Kidney epithelial cell (primary cell): ENCODE results near the gene CSNK1A1. TPM values are rescaled to one million over a fixed set of nuclear protein-coding genes. Genes with fewer than 3 reads are reported as not detected.
"Not testable (repeated sequence)": the region's sequence is repeated elsewhere in the genome, so short reads cannot be mapped to it uniquely, and the experiment has no call there.

Experiments used
- DNase-seq: peaks from one replicate; pipeline ENCODE4 v3.0.0-alpha.2; 2010; ENCODE audit warnings: low read depth
- H3K27me3 ChIP-seq: 2 replicates; pipeline ENCODE4 v1.6.0; 2011; ENCODE audit warnings: low read length; ENCODE audit not compliant: control insufficient read depth, insufficient read depth
- H3K36me3 ChIP-seq: 2 replicates; pipeline ENCODE4 v1.5.1; 2011; ENCODE audit warnings: low read length; ENCODE audit not compliant: control insufficient read depth, insufficient read depth
- H3K4me3 ChIP-seq: 2 replicates; pipeline ENCODE4 v1.5.1; 2011; ENCODE audit warnings: low read depth, mild to moderate bottlenecking, control low read depth, low read length
- CTCF ChIP-seq: IDR thresholded peaks from 2 replicates; pipeline ENCODE4 v1.5.1; 2011; ENCODE audit warnings: mild to moderate bottlenecking, moderate library complexity, low read length, control low read depth, inconsistent platforms; ENCODE audit not compliant: insufficient read depth, poor library complexity, severe bottlenecking
- total RNA-seq: library from RNA; depleted of rRNA; stranded (reverse); fragments of >200 nt; gene quantifications from 2 replicates; pipeline ENCODE4 v1.2.3, GENCODE V29; 2015

Gene CSNK1A1
- total RNA-seq, 1 donor from 2014 or later, result 270 TPM

- TF ChIP-seq CTCF, result no peak
- H3K27me3 ChIP-seq, result no peaks in the 10 kb centered on the region
- no peaks in the 10 kb centered on the region for H3K36me3 ChIP-seq
- no peak overlapping the region for H3K4me3 ChIP-seq
- no peak for DNase-seq
These were observed 99.1 kb downstream of the CSNK1A1 start for GRCh38 chr5:149452007-149452664.

- no peaks in the 10 kb centered on the region for H3K36me3 ChIP-seq
- DNase-seq, result no peak
- no peak overlapping the region for H3K4me3 ChIP-seq
- H3K27me3 ChIP-seq, result no peaks in the 10 kb centered on the region
- TF ChIP-seq CTCF, result no peak
These were observed 101.0 kb downstream of the CSNK1A1 start for GRCh38 chr5:149450199-149450598.

- Histone ChIP-seq H3K27me3 (no peaks in the 10 kb centered on the region), H3K4me3 (no peak overlapping the region), H3K36me3 (no peaks in the 10 kb centered on the region)
- DNase-seq, result no peak
- peak; percentile 53 for TF ChIP-seq CTCF
These were observed 102.2 kb downstream of the CSNK1A1 start for GRCh38 chr5:149448831-149449714.

GRCh38 chr5:149448431-149448830 is 102.8 kb downstream of the CSNK1A1 start:
- Histone ChIP-seq H3K4me3 (no peak overlapping the region), H3K27me3 (no peaks in the 10 kb centered on the region), H3K36me3 (no peaks in the 10 kb centered on the region)
- no peak for DNase-seq
- TF ChIP-seq CTCF, result no peak

- Histone ChIP-seq H3K4me3 (no peak overlapping the region), H3K27me3 (no peaks in the 10 kb centered on the region), H3K36me3 (no peaks in the 10 kb centered on the region)
- no peak for DNase-seq
- TF ChIP-seq CTCF, result no peak
These were observed 103.6 kb downstream of the CSNK1A1 start for GRCh38 chr5:149447373-149448367.

- DNase-seq, H3K27me3 ChIP-seq, H3K4me3 ChIP-seq, H3K36me3 ChIP-seq: not testable (repeated sequence)
These were observed 104.4 kb downstream of the CSNK1A1 start for GRCh38 chr5:149446794-149447193.
